PFSK-1 (cell line): ENCODE results near the gene CYB5D1.

Experiments used
- FOXP2 ChIP-seq: optimal IDR thresholded peaks from 2 replicates; pipeline ENCODE3; 2011; ENCODE audit warnings: borderline replicate concordance, control low read depth, inconsistent platforms; ENCODE audit not compliant: insufficient read depth; ENCODE audit errors: extremely low read length, extremely low read depth
- POLR2AphosphoS5 ChIP-seq: IDR thresholded peaks from 2 replicates; pipeline ENCODE4 v1.6.1; 2012; ENCODE audit warnings: low read depth, mild to moderate bottlenecking, control low read depth, low read length, moderate library complexity
- SIN3A ChIP-seq: IDR thresholded peaks from 2 replicates; pipeline ENCODE4 v1.6.1; 2012; ENCODE audit warnings: mild to moderate bottlenecking, low read length, moderate library complexity, borderline replicate concordance; ENCODE audit not compliant: insufficient read depth
- TAF1 ChIP-seq: IDR thresholded peaks from 2 replicates; pipeline ENCODE4 v1.6.1; 2012; ENCODE audit warnings: low read length, control low read depth, borderline replicate concordance; ENCODE audit not compliant: insufficient read depth
- TF ChIP-seq, protein P1 (sequence below), 2 experiments: IDR thresholded peaks; 2 replicates each; pipeline versions ENCODE4 v1.6.1 to v1.8.0; 2011 to 2012; ENCODE audit warnings: low read depth in 2 of 2, low read length in 2 of 2, control low read depth in 1 of 2, inconsistent platforms in 1 of 2, mild to moderate bottlenecking in 1 of 2, moderate library complexity in 1 of 2; ENCODE audit not compliant: insufficient read depth in 1 of 2

The CYB5D1 gene

DNA sequence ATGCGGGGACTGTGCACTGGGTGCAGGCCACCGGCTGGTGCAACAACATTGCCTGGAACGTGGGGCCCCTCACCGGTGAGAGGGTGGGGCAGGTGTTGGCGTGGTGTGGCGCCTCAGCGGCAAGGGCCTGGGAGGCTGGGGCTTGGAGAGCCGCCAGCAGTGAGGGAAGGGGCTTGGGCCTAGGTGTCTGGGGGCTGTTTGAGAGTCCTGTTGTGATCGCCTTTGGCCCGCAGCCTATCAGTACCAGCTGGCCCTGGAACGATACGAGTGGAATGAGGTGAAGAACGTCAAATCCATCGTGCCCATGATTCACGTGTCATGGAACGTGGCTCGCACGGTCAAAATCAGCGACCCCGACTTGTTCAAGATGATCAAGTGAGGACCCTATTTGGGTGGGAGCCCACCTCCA lies 5.5 kb upstream of the CYB5D1 start:
- TF ChIP-seq FOXP2 (no peak), SIN3A (no peak)

DNA sequence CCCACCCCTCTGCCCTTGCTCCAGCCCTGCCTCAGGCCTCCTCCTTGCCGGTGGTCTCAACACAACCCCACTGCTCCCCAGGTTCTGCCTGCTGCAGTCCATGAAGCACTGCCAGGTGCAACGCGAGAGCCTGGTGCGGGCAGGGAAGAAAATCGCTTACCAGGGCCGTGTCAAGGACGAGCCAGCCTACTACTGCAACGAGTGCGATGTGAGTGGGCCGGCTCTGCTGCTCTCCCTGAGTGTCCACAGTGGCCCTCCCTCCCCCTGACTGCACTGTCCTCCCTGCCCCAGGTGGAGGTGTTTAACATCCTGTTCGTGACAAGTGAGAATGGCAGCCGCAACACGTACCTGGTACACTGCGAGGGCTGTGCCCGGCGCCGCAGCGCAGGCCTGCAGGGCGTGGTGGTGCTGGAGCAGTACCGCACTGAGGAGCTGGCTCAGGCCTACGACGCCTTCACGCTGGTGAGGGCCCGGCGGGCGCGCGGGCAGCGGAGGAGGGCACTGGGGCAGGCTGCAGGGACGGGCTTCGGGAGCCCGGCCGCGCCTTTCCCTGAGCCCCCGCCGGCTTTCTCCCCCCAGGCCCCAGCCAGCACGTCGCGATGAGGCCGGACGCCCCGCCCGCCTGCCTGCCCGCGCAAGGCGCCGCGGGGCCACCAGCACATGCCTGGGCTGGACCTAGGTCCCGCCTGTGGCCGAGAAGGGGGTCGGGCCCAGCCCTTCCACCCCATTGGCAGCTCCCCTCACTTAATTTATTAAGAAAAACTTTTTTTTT lies 4.7 kb upstream of the CYB5D1 start:
- no peak for TF ChIP-seq POLR2AphosphoS5
- TF ChIP-seq TAF1: no peak
- TF ChIP-seq, protein P1, sequence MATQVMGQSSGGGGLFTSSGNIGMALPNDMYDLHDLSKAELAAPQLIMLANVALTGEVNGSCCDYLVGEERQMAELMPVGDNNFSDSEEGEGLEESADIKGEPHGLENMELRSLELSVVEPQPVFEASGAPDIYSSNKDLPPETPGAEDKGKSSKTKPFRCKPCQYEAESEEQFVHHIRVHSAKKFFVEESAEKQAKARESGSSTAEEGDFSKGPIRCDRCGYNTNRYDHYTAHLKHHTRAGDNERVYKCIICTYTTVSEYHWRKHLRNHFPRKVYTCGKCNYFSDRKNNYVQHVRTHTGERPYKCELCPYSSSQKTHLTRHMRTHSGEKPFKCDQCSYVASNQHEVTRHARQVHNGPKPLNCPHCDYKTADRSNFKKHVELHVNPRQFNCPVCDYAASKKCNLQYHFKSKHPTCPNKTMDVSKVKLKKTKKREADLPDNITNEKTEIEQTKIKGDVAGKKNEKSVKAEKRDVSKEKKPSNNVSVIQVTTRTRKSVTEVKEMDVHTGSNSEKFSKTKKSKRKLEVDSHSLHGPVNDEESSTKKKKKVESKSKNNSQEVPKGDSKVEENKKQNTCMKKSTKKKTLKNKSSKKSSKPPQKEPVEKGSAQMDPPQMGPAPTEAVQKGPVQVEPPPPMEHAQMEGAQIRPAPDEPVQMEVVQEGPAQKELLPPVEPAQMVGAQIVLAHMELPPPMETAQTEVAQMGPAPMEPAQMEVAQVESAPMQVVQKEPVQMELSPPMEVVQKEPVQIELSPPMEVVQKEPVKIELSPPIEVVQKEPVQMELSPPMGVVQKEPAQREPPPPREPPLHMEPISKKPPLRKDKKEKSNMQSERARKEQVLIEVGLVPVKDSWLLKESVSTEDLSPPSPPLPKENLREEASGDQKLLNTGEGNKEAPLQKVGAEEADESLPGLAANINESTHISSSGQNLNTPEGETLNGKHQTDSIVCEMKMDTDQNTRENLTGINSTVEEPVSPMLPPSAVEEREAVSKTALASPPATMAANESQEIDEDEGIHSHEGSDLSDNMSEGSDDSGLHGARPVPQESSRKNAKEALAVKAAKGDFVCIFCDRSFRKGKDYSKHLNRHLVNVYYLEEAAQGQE (IDR thresholded peaks at IDR 0.05; ENCODE audit: insufficient read depth in 1 of 2, low read depth in 2 of 2, low read length in 2 of 2): no peak
- no peak for TF ChIP-seq SIN3A
- no peak for TF ChIP-seq FOXP2

DNA sequence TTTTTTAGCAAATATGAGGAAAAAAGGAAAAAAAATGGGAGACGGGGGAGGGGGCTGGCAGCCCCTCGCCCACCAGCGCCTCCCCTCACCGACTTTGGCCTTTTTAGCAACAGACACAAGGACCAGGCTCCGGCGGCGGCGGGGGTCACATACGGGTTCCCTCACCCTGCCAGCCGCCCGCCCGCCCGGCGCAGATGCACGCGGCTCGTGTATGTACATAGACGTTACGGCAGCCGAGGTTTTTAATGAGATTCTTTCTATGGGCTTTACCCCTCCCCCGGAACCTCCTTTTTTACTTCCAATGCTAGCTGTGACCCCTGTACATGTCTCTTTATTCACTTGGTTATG lies 4.1 kb upstream of the CYB5D1 start:
- TF ChIP-seq FOXP2 (no peak), POLR2AphosphoS5 (no peak), TAF1 (no peak), SIN3A (no peak)
- TF ChIP-seq, protein P1 (IDR thresholded peaks at IDR 0.05; ENCODE audit: insufficient read depth in 1 of 2, low read depth in 2 of 2, low read length in 2 of 2): no peak

DNA sequence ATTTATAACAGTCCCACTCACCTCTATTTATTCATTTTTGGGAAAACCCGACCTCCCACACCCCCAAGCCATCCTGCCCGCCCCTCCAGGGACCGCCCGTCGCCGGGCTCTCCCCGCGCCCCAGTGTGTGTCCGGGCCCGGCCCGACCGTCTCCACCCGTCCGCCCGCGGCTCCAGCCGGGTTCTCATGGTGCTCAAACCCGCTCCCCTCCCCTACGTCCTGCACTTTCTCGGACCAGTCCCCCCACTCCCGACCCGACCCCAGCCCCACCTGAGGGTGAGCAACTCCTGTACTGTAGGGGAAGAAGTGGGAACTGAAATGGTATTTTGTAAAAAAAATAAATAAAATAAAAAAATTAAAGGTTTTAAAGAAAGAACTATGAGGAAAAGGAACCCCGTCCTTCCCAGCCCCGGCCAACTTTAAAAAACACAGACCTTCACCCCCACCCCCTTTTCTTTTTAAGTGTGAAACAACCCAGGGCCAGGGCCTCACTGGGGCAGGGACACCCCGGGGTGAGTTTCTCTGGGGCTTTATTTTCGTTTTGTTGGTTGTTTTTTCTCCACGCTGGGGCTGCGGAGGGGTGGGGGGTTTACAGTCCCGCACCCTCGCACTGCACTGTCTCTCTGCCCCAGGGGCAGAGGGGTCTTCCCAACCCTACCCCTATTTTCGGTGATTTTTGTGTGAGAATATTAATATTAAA lies 3.6 kb upstream of the CYB5D1 start:
- TF ChIP-seq TAF1 (no peak), POLR2AphosphoS5 (no peak), SIN3A (no peak), FOXP2 (no peak)
- TF ChIP-seq, protein P1 (IDR thresholded peaks at IDR 0.05; ENCODE audit: insufficient read depth in 1 of 2, low read depth in 2 of 2, low read length in 2 of 2): no peak

DNA sequence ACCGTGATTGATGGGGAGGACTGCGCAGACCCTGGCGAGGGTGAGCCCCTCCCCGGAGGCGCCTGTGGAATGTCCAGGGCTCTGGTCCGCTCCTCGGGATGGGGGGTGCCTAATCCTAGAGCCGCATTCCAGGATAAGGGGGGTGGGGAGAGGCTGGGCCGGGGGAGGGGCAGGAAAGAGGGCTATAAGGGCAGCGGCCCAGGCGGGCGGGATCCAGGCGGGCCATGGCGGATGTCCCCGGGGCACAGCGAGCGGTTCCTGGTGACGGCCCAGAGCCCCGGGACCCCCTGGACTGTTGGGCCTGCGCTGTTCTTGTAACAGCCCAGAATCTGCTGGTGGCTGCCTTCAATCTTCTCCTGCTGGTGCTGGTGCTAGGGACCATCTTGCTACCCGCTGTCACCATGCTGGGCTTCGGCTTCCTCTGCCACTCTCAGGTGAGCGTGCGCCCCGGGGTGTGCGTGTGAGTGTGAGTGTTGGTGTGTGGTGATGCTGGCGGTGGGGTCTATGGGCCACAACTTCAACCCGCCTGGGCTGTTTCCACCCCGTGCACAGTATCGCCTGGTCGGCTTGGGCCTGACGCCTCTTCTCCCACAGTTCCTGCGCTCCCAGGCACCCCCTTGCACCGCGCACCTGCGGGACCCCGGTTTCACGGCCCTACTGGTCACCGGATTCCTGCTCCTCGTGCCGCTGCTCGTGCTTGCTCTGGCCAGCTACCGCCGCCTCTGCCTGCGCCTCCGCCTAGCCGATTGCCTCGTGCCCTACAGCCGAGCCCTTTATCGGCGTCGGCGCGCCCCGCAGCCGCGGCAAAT lies 2.7 kb upstream of the CYB5D1 start, which contains the start of gene TMEM88:
TSS of gene TMEM88 (plus strand) at position 216 of the 809 bp plus-strand sequence. CDS start at position 225, 9 bp downstream.
- TF ChIP-seq, protein P1 (IDR thresholded peaks at IDR 0.05; ENCODE audit: insufficient read depth in 1 of 2, low read depth in 2 of 2, low read length in 2 of 2): no peak
- no peak for TF ChIP-seq SIN3A
